Left renal pelvis (tissue), 4 donors: ENCODE measurements around the gene PRDX6. TPM values are rescaled to one million over a fixed set of nuclear protein-coding genes. Genes with fewer than 3 reads are reported as not detected.
A peak's percentile ranks its signal among the peaks of the same experiment; 100 is the strongest.
"Not testable (repeated sequence)": the region's sequence is repeated elsewhere in the genome, so short reads cannot be mapped to it uniquely, and the experiment has no call there.

Experiments used
- DNase-seq, 4 donors: peaks; one replicate each; pipeline ENCODE4 v3.0.0-alpha.2; 2013; ENCODE audit warnings: low read depth in 4 of 4, low spot score in 3 of 4
- polyA plus RNA-seq, 4 donors: library from polyadenylated mRNA; unstranded; fragments of 120-200 nt; gene quantifications; one replicate each; pipeline ENCODE4 v1.2.1, GENCODE V29; 2013; ENCODE audit not compliant: insufficient read length in 4 of 4

Gene PRDX6
- polyA plus RNA-seq, 4 donors: 189 to 372 (median 330) TPM

DNA sequence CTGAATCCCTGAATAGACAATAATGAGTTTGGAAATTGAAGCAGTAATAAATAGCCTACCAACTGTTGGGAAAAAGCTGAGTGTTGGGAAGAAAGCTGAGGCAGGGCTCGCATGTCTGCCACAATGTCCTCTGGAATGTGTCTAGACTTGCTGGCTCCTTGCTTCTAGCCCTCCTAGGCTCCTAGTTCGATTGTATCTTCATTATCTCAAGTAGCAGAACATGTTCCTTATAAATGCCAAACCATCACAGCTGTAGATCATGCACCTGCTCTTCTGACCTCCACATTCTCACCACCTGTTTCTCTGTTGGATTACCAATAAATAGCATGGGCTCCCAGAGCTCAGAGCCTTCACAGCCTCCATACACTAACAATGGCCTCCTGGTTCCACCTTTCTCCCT is 12.9 kb upstream of the PRDX6 start:
- DNase-seq: not testable (repeated sequence)

DNA sequence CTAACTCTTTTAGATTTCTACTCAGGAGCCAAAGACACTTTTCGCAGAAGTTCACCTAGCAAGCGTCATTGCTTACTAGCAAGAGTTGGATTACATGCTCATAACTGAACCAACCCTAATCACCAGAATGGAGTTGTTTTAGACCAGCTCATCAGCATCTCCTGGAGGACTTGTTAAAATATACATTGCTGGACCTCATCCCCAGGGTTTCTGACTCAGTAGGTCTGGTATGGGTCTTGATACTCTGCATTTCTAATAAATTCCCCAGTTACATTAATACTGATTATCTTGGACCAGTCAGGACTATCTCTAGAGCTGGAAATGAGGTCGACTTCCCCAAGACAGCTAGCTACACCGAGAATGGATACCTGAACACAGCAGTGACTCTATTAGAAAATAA is 9.7 kb upstream of the PRDX6 start:
- DNase-seq: no peak

DNA sequence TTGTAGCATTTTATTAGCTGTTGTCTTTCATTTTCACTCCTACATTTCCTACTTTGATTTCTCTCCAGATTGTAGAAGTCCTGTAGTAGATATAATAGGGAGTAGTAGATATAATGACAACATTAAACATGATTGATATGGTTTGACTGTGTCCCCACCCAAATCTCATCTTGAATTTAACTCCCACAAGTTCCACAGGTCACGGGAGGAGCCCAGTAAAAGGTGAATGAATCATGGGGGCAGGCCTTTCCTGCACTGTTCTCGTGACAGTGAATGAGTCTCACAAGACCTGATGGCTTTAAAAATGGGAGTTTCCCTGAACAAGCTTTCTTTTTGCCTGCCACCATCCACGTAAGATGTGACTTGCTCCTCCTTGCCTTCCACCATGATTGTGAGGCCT is 7.5 kb upstream of the PRDX6 start:
- no peak for DNase-seq

DNA sequence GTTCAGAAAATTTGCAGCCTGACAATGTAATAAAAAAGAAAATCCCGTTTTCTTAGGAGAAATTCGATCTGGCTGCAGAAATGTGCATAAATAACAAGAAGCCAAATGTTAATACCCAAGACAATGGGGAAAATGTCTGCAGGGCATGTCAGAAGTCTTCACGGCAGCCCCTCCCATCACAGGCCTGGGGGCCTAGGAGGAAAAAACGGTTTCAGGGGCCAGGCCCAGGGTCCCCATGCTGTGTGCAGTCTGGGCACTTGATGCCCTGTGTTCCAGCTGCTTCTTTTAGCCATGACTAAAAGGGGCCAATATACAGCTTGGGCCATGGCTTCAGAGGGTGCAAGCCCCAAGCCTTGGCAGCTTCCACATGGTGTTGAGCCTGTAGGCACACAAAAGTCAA is 6.5 kb upstream of the PRDX6 start:
- DNase-seq: no peak

DNA sequence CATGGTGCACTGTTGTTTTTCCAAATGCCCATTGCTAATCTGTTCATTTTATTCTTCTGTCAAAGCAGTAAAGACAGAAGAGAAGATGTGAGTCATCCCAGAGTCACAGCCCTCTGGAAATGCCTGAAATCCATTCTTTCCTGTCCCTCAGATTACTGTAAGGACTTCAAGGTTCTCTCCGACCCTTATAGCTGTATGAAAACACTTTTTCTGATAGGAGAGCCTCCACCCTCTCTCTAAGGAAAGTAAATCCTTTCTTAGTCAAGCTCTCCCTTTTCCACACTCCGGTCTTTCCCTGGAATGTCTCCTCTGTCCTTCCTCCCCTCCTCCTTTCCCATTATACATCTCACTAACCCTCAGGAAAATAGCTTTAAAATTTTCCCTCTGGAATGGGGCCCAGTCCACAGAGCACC is 3.5 kb upstream of the PRDX6 start:
- DNase-seq: no peak

DNA sequence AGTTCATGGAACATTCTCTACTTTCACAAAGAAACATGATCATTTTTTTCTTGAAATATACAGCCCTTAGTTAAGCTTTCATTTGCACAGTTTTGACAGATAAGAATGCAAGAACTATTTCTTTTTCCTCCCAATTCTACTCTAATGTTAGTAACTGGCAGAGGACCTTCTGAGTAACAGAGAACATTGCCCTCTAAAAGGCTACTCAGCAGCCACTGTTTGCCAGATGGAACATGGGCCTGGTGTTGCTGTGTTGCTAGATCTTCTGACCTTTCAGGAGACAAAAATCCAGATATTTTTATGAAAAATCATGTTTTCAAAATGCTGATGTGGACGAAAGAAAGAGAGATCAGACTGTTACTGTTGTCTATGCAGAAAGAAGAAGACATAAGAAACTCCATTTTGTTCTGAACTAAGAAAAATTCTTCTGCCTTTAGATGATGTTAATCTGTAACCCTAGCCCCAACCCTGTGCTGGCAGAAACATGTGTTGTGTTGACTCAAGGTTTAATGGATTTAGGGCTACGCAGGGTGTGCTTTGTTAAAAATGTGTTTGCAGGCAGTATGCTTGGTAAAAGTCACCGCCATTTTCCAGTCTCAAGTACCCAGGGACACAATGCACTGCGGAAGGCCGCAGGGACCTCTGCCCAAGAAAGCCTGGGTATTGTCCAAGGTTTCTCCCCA is 2.9 kb upstream of the PRDX6 start:
- no peak for DNase-seq

DNA sequence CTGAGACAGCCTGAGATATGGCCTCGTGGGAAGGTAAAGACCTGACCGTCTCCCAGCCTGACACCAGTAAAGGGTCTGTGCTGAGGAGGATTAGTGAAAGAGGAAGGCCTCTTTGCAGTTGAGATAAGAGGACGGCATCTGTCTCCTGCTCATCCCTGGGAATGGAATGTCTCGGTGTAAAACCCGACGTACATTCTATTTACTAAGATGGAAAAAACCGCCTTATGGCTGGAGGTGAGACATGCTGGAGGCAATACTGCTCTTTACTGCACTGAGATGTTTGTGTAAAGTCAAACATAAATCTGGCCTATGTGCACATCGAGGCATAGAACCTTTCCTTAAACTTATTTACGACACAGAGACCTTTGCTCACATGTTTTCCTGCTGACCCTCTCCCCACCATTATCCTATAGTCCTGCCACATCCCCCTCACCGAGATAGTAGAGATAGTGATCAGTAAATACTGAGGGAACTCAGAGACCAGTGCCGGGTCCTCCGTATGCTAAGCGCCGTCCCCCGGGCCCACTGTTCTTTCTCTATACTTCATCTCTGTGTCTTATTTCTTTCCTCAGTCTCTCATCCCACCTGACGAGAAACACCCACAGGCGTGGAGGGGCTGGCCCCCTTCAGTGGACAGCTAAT is 2.2 kb upstream of the PRDX6 start:
- DNase-seq: not testable (repeated sequence)

DNA sequence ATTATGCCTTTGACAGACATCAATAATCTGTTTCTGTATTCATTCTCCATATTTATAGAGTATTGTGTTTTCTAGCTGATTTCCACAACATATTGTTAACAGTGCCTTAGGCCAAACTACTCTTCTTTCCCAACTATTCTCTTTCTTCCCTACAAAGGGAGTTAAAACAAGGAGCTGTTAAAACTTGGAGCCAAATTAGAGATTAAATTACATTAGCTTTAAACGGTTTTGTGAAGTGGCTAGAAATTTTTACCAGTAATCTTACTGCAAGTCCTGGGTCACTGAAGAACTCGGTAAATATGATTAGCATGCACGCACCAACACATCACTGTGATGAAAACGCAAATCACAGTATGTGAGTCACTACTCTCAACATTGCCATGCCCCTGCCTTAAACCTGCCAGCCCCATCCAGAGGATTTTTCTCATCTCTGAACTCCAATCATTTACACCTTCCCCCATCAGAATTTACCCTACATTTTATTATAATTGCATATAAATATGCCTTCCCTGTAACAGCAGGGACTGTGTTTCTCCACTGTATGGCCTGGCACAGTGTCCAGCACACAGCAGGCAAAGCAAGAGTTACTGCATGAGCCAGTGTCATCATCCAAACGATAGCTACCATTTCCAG is 1.5 kb upstream of the PRDX6 start:
- DNase-seq: no peak

DNA sequence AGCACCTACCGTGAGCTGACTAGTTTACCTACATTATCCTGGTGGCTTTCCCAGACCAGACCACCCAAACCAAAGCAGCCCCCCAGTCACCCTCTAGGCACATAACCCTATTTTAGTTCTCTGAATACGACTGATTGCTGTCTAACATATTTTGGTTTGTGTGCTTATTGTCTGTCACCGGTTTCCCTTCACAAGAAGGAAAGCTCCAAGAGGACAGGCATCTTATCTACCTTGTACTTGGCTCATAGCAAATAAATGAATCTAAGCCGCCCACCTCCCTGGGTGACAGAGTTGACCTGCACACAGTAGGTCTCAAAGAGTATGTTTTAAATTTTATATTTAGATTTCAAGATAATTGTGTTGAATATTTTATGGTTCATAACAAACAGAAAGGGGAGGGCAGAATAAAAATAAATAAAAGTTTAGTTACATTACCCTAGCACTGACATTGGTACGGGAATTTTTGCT is 904 bp upstream of the PRDX6 start:
- no peak for DNase-seq

DNA sequence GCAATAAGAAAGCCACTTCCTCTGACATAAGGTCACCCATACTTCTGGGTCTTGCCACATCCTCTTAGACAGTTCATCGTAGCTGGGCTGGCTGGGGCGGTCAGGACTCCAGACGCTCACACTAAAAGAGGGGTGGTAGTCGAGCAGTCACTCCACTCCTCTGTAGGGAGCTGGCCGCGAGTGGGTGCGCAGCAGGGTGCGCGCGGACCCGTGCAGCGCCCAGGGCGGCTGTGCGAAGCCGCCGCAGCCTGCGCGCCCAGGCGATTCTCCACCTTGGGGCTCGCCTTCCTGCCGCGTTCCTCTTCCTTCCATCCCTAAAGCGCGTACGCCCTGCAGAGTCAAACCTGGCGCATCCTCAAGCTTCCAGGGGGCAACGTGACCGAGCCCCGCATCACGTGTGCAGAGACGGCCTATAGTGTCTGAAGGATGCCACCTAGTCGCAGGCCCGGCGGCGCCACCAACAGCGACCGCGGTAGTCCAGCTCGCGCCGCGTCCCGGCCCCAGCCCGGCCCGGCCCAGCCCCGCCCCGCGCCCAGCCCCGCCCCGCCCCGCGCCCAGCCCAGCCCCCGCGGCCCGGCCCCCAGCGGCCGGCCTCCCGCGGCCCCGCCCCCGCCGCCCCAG is 360 bp upstream of the PRDX6 start:
- peak; percentile 69 to 75 (median 70) for DNase-seq

DNA sequence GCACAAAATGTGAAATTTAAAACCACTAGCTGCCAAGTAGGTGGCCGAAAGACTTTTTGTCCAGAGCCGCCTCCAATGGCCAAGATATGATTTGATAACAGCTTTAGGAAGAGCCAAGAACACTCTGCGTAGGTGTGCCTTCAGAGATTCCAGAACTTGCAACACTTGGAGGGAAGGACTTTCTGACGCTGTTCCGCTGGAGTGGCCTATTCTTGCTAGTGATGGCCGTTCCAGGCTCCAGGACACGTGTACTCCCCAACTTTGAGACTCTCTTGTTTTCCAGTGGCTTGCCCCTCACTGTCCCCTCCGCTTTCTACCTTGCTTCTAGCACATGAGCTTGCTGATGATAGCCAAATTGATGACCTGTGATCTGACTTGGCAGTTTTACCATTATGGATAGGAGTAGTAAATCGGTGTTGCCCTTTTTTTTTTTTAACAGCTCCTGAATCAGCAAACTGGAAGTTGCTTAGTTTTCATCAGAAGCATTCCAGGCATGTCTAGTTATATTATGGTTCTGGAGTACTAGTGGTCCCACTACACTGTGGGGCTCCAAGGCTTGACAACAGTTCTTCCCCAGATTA is 1.0 kb downstream of the PRDX6 start:
- DNase-seq: peak; percentile 17 to 43 (median 34)

DNA sequence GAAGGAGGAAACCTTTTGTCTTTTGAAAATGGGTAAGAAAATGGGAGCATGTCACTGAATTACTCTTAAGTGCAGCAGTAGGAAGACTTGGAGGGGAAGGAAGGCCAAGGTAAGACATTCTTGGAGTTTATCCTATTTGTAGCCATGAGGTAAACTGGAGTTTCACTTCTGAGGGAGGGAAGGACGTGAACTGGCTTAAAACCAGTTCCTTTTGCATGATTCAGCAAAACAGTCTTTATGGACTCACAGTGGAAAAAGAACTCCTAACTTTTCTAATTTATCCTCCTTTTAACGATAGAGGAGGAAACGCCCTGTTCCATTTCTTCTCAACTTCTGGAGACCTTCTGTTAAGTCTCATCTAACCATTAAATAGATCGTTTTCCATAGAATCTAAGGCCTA is 2.5 kb downstream of the PRDX6 start:
- DNase-seq: no peak

DNA sequence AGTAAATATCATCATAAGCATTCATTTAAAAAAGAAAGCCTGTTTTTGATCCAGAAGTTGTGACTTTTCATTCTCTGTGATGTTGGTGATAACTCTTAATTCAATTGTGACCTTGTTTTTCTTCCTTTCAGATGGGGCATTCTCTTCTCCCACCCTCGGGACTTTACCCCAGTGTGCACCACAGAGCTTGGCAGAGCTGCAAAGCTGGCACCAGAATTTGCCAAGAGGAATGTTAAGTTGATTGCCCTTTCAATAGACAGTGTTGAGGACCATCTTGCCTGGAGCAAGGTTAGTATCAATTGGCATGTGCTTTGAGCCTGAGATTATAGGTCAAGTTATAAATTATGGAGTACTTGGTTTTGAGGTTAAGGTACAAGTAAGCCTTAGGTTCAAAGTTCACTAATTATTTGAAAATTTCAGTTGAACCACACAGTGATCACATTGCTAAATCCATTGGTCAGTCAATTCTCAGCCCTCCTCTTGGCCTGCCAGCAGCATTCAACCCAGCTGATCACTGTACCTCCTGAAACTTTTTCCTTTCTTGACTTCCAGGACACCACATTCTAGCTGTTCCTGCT is 4.1 kb downstream of the PRDX6 start:
- DNase-seq: no peak

DNA sequence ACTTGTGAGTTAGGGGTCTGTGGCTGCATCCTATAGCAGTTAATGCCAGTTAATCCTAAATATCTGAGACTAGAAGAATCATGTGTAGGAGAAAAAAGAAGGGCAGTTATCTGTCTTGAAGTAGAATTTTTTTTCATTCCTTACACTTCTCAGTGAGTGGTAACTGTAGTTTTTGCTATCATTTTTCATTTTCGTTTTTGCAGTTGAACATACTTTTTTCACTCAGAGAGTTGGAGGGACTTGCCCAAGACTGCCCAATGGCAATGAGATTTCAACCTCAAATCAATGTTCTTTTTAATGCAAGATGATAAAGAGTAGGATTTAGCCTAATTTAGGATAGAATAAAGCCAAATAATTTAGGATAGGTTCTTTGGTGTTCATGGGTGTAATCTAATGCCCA is 5.5 kb downstream of the PRDX6 start:
- no peak for DNase-seq

DNA sequence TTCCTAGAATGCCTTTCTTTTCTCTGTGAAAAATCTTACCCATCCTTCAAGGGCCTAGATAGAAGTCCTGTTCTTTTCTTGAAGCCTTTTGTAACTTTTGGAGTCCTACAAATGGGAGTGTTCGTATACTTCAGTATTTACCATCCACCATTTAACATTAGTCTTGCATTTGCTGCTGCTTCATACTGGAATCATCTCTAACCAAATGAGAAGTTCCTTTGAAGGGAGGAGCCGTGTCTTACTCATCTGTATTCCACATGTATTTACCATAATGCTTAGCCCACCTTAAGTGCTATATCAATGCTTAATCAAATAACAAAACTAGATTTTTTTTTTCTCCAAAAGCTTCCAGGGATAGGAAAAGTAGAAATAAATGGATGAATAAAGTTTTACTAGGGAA is 7.1 kb downstream of the PRDX6 start:
- DNase-seq: no peak

DNA sequence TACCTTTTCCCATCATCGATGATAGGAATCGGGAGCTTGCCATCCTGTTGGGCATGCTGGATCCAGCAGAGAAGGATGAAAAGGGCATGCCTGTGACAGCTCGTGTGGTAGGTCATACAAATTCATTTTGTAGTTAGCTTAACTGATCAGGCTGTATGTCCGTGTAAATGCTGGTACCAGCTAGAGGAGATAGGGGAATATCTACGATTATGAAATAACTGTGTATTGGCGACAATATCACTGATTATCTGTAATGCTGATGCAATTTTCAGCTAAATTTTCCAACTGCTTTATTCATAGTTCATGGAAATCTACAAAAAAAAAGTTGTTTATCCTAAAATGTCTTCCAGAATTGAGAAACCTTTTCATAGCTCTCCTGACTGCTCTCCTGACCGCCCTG is 8.3 kb downstream of the PRDX6 start:
- no peak for DNase-seq

DNA sequence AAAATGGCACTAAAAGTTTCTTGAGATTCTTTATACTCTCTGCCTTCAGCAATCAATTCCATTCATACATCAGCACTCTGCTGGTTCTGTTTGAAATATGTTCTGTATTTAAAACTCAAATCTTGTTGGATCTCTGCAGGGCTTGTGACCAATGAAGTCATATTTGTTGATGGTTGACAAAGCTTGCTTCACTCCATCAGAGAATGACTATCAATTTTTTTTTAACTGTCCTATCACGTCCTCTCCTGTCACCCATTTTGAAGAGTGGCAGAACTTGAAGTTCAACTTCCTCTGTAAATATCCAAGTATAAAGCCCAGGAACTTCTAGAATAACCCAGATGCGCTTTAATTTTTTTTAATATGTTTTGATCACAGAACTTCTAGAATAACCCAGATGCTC is 10.9 kb downstream of the PRDX6 start:
- no peak for DNase-seq

DNA sequence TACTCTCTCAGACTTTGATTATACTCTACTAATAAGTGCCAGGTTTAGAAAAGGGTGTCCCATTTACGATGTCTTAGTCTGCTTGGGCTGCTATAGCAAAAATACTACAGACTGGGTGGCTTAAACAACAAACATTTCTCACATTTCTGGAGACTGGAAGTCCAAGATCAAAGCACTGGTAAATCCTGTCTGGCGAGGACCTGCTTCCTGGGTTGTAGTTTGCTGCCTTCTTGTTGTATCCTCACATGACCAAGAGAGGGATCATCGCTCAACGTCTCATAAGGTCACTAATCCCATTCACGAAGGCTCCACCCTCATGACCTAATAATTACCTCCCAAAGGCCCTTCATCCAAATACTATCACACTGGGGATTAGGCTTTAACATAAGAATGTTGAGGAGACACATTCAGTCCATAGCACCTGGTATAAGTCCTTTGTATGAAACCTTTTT is 12.0 kb downstream of the PRDX6 start:
- no peak for DNase-seq

DNA sequence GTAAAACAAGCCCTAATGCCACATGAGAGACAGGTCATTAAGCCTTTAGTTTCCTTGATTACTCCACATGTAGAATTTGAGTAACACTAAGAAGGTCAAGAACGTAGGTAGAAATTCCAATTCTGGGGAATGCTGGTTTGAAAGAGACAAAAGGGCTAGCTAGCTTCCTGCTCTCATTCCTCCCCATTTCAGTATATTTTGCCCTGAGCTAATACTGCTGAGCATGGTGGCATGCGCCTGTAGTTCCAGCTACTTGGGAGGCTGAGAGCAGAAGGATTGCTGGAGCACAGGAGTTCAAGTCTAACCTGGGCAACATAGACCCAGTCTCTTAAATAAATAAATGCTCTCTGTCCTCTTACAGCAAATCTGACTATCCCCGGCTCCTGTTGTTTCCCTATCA is 12.8 kb downstream of the PRDX6 start:
- DNase-seq: no peak

DNA sequence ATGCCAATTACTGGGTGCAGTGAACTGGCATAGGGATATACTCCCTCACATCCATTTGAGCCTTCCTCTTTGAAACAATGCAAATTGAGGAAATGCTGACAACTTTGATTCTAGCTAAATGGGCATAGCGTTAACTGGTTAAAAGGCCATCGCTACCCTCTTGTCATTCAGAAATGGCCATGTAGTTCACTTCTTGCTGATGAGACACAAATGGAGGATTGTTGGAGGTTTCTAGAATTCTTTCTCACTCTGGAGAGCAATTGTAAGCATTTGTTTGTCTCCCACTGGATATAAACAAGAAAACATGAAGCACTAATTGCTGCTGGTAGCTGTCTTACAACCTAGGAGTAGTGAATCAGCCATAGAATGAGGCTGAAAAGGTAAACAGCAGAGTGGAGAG is 14.4 kb downstream of the PRDX6 start:
- no peak for DNase-seq

DNA sequence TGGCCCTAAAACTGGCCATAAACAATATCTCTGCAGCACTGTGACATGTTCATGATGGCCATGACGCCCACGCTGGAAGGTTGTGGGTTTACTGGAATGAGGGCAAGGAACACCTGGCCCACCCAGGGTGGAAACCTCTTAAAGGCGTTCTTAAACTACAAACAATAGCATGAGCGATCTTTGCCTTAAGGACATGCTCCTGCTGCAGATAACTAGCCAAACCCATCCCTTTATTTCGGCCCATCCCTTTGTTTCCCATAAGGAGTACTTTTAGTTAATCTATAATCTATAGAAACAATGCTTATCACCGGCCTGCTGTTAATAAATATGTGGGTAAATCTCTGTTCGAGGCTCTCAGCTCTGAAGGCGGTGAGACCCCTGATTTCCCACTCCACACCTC is 16.0 kb downstream of the PRDX6 start:
- DNase-seq: not testable (repeated sequence)
